GM18870 (cell line): ENCODE data around the gene AHCYL2.
"Not testable (repeated sequence)": the region's sequence is repeated elsewhere in the genome, so short reads cannot be mapped to it uniquely, and the experiment has no call there.

Experiments used
- ATAC-seq: cut with Tn5 transposase; IDR thresholded peaks from one replicate; pipeline ENCODE4 v1.9.1; 2021; ENCODE audit warnings: moderate library complexity; ENCODE audit not compliant: unreplicated experiment

Gene AHCYL2

DNA sequence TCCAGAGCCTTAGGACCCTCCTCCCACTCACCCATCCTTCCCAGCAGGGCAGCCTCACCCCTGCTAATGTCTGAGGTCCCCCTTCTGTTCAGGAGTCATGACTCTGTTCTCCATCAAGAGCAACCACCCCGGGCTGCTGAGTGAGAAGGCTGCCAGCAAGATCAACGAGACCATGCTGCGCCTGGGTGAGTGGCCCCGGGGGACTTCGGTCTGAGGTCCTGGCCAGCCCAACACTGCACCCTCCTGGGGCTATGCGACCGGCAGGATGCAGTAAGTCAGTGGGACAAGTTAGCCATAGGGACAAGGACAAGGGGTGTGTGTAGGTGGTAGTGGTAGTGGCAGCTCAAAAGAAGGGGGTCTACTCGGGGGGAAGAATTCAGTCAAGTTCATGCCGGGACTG lies 16.2 kb upstream of the AHCYL2 start:
- ATAC-seq, result no peak

DNA sequence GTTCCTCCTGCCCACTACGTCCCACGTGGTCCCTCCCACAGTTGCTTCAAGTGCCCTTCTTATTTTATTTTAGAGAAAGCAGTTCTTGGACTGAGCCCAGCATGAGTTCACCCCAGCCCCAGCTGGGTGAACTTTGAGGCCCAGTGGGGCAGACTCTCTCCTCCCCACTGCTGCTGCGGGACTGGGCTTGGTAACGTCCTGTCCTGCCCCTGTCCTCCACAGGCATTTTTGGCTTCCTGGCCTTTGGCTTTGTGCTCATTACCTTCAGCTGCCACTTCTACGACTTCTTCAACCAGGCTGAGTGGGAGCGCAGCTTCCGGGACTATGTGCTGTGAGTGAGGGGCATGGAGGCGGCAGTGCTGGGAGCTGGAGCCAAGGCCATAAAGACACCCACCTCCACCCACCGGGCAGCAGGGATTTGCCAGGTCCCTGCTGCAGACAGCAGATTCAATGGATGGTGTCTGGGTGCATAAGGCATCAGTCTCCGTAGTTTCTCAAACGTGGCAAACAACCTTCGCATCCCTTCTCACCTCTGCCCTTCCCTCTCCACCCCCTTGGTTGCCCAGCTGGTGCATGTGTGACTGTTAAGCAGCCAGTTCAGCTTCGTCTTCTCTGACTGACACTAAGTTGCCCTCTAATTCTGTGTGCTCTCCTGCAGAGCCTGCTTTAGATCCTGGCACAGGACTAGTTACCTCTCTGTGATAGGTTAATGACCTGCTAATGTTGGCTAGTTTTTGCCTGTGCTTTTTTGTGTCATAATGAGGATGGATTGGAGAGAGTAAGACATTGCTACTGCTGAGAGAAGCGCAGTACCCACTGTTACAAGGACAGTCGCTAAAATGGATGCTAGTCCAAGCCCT lies 15.5 kb upstream of the AHCYL2 start:
- ATAC-seq, result no peak

- ATAC-seq, result no peak
Observed at GRCh38 chr7:129210256-129210988, 14.4 kb upstream of the AHCYL2 start.

- no peak for ATAC-seq
Observed at GRCh38 chr7:129210989-129211312, 13.9 kb upstream of the AHCYL2 start.

- no peak for ATAC-seq
Observed at GRCh38 chr7:129212126-129212525, 12.7 kb upstream of the AHCYL2 start.

DNA sequence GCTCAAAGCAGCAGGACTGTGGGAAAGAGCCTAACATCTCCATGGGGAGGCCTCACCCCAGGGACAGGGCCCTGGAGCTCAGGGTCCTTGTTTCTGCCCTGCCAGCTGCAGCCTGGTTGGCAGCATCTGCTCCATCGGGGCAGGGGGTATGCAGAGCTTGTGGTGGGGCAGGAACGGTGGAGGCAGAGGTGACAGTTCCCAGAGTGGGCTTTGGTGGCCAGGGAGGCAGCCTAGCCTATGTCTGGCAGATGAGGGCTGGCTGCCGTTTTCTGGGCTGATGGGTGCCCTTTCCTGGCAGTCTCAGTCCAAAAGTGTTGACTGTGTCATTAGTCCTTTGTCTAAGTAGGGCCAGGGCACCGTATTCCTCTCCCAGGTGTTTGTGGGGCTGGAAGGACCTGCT lies 12.2 kb upstream of the AHCYL2 start:
- ATAC-seq, result no peak

DNA sequence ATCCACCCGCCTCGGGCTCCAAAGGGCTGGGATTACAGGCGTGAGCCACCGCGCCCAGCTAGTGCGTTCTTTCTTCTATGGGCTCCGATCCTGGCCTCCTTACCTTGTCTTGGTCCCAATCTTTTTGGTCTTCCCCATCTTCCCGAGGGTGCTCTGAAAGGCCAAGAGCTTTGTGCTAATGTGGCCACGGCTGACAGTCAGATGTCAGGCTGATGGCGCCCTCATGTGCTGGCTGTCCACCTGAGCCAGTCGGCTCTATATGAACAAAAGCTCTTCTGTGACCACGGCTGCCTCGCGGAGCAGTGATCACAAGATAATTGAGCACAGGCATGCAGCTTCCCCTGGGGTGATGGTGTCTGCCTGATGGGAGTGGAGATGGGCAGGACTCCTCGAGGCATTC lies 11.0 kb upstream of the AHCYL2 start:
- no peak for ATAC-seq

- ATAC-seq, result not testable (repeated sequence)
Observed at GRCh38 chr7:129215691-129216090, 9.1 kb upstream of the AHCYL2 start.

- not testable (repeated sequence) for ATAC-seq
Observed at GRCh38 chr7:129216101-129216715, 8.6 kb upstream of the AHCYL2 start.

DNA sequence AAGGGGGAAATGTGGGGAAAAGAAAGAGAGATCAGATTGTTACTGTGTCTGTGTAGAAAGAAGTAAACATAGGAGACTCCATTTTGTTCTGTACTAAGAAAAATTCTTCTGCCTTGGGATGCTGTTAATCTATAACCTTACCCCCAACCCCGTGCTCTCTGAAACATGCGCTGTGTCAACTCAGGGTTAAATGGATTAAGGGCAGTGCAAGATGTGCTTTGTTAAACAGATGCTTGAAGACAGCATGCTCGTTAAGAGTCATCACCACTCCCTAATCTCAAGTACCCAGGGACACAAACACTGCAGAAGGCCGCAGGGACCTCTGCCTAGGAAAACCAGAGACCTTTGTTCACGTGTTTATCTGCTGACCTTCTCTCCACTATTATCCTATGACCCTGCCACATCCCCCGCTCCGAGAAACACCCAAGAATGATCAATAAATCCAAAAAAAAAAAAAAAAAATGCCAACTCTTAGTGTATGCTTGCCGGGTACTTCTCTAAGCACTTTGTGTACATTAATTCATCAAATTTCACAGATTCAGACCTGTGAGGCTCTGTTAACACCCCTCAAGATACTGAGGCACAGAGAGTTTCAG lies 7.9 kb upstream of the AHCYL2 start:
- ATAC-seq, result not testable (repeated sequence)

DNA sequence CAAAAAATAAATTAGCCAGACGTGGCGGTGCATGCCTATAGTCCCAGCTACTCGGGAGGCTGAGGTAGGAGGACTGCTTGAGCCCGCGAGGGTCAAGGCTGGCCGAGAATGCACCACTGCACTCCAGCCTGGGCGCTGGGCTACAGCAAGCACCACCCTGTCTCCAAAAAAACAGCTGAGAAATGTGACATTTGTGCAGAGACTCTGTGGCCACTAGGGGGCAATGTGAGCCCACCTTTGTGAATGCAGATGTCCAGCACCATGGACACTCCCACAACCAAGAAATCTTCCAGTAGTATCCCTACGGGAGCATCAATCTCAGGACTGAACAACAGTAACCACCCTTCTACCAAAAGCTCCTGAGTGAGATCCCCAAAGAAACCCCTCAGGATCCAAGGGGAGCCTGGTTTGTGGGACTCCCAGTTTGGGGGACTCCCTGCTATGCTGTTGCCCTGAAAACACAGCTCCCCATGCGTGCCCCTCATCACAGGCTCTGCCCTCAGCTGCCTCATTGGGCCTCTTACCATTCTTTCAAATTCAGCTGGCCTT lies 6.2 kb upstream of the AHCYL2 start:
- no peak for ATAC-seq

DNA sequence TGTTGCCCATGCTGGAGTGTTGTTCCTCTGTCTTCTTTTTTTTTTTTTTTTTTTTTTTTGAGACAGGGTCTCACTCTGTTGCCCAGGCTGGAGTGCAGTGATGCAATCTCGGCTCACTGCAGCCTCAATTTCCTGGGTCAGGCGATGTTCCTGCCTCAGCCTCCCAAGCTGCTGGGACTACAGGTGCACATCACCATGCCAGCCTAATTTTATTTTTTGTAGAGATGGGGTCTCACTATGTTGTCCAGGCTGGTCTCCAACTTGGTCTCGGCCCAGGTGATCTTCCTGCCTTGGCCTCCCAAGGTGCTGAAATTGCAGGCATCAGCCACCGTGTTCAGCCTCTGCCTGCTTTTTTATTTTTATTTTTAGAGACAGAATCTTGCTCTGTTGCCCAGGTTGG lies 5.7 kb upstream of the AHCYL2 start:
- not testable (repeated sequence) for ATAC-seq

GRCh38 chr7:129222064-129222463 lies 2.8 kb upstream of the AHCYL2 start:
- no peak for ATAC-seq

- peak; percentile 13 for ATAC-seq
Observed at GRCh38 chr7:129225206-129225930, 538 bp downstream of the AHCYL2 start.

DNA sequence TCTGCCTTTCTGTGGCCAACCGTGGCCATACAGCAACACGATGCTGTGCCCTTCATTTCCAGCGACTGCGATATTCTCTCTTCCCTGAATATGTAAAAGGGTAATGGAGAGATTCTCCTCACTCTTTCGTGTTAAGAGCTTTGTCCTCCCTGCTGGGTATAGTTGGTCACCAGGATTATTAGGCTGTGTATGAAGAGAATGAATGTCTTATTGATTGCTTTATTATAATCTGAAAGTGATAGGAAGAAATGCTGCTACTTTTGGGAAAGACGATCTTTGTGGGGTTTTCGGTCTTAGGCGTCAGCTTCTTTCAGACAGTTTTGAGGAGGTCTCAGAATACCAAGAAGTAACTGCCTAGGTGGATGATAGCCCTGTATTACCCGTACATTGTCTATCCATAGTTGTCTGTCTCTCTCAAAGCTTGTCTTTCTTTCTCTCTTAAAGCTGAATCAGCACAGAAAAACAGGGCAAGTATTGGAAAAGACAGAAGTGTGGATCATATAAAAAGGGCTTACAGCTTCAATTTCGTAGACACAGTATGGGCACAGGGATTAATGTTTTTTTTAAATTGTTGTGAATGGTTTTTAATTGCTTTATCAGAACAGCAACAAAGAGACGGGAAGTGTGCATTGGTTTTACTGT lies 1.2 kb downstream of the AHCYL2 start:
- ATAC-seq, result no peak

- no peak for ATAC-seq
Observed at GRCh38 chr7:129227646-129228578, 3.1 kb downstream of the AHCYL2 start.

GRCh38 chr7:129228633-129229032 lies 3.8 kb downstream of the AHCYL2 start:
- ATAC-seq, result no peak

- ATAC-seq, result no peak
Observed at GRCh38 chr7:129231666-129232065, 6.8 kb downstream of the AHCYL2 start.

- no peak for ATAC-seq
Observed at GRCh38 chr7:129238546-129238945, 13.7 kb downstream of the AHCYL2 start.
